H9 (cell line): ENCODE measurements around the gene SMIM10L1. TPM values are rescaled to one million over a fixed set of nuclear protein-coding genes. Genes with fewer than 3 reads are reported as not detected.

Experiments used
- DNase-seq: peaks from one replicate; pipeline ENCODE4 v3.0.0-alpha.2; 2017
- H2AFZ ChIP-seq: one replicate; pipeline ENCODE4 v1.6.1; 2013; ENCODE audit warnings: mild to moderate bottlenecking, low read length, control low read depth, moderate library complexity
- H2AK5ac ChIP-seq: 2 replicates; pipeline ENCODE4 v1.6.1; 2013; ENCODE audit warnings: low read length, control low read depth, mixed read lengths; ENCODE audit not compliant: insufficient read length
- H2BK120ac ChIP-seq: one replicate; pipeline ENCODE4 v1.6.1; 2013; ENCODE audit warnings: low read depth, mild to moderate bottlenecking, low read length, control low read depth, inconsistent platforms; ENCODE audit not compliant: poor library complexity, severe bottlenecking
- H2BK12ac ChIP-seq: 2 replicates; pipeline ENCODE4 v1.6.1; 2013; ENCODE audit warnings: low read length, control low read depth, mixed read lengths, low read depth; ENCODE audit not compliant: insufficient read length
- H2BK15ac ChIP-seq: 2 replicates; pipeline ENCODE4 v1.6.1; 2013; ENCODE audit warnings: low read depth, low read length, control low read depth
- H2BK20ac ChIP-seq: one replicate; pipeline ENCODE4 v1.6.1; 2013; ENCODE audit warnings: low read depth, mild to moderate bottlenecking, low read length, control low read depth, inconsistent platforms; ENCODE audit not compliant: poor library complexity, severe bottlenecking
- H2BK5ac ChIP-seq: 2 replicates; pipeline ENCODE4 v1.6.1; 2013; ENCODE audit warnings: low read length, control low read depth, mixed read lengths; ENCODE audit not compliant: insufficient read length
- H3K14ac ChIP-seq: 2 replicates; pipeline ENCODE4 v1.6.1; 2013; ENCODE audit warnings: low read length, control low read depth; ENCODE audit not compliant: insufficient read depth
- H3K18ac ChIP-seq: 2 replicates; pipeline ENCODE4 v1.6.1; 2013; ENCODE audit warnings: low read depth, mild to moderate bottlenecking, mixed read lengths, low read length, control low read depth; ENCODE audit not compliant: insufficient read length
- H3K23ac ChIP-seq: 2 replicates; pipeline ENCODE4 v1.6.1; 2013; ENCODE audit warnings: low read length, control low read depth, mixed read lengths, low read depth; ENCODE audit not compliant: insufficient read length
- H3K23me2 ChIP-seq: 2 replicates; pipeline ENCODE4 v1.6.1; 2013; ENCODE audit warnings: low read depth, mild to moderate bottlenecking, mixed read lengths, low read length, control low read depth; ENCODE audit not compliant: insufficient read length, poor library complexity, severe bottlenecking
- H3K27ac ChIP-seq: 2 replicates; pipeline ENCODE4 v1.5.1; 2013; ENCODE audit warnings: low read length, control low read depth, mixed read lengths, low read depth; ENCODE audit not compliant: insufficient read length
- H3K27me3 ChIP-seq: 2 replicates; pipeline ENCODE4 v1.6.1; 2013; ENCODE audit warnings: low read length, control low read depth, inconsistent platforms; ENCODE audit not compliant: insufficient read depth
- H3K4ac ChIP-seq: 2 replicates; pipeline ENCODE4 v1.6.1; 2013; ENCODE audit warnings: low read depth, mild to moderate bottlenecking, control low read depth, inconsistent platforms, low read length, moderate library complexity
- H3K4me1 ChIP-seq: 2 replicates; pipeline ENCODE4 v1.6.1; 2013; ENCODE audit warnings: low read length, control low read depth, inconsistent platforms; ENCODE audit not compliant: insufficient read depth
- H3K4me2 ChIP-seq: 2 replicates; pipeline ENCODE4 v1.6.1; 2013; ENCODE audit warnings: low read length, control low read depth, mixed read lengths; ENCODE audit not compliant: insufficient read length, insufficient read depth
- H3K56ac ChIP-seq: 2 replicates; pipeline ENCODE4 v1.6.1; 2013; ENCODE audit warnings: low read depth, mild to moderate bottlenecking, mixed read lengths, low read length, control low read depth; ENCODE audit not compliant: insufficient read length
- H3K79me1 ChIP-seq: 2 replicates; pipeline ENCODE4 v1.6.1; 2013; ENCODE audit warnings: low read depth, mild to moderate bottlenecking, moderate library complexity, low read length, control low read depth, inconsistent platforms; ENCODE audit not compliant: insufficient read depth, poor library complexity, severe bottlenecking
- H3K79me2 ChIP-seq: 2 replicates; pipeline ENCODE4 v1.6.1; 2013; ENCODE audit warnings: low read length, control low read depth, inconsistent platforms; ENCODE audit not compliant: insufficient read depth
- H3K9ac ChIP-seq: 2 replicates; pipeline ENCODE4 v1.6.1; 2013; ENCODE audit warnings: low read length, control low read depth, mixed read lengths; ENCODE audit not compliant: insufficient read length; ENCODE audit errors: extremely low read depth
- H3K9me3 ChIP-seq: one replicate; pipeline ENCODE4 v1.6.1; 2013; ENCODE audit warnings: low read depth, low read length, inconsistent platforms; ENCODE audit not compliant: control insufficient read depth
- H3T11ph ChIP-seq: one replicate; pipeline ENCODE4 v1.6.1; 2013; ENCODE audit warnings: mild to moderate bottlenecking, low read length, control low read depth, inconsistent platforms
- H4K20me1 ChIP-seq: one replicate; pipeline ENCODE4 v1.6.1; 2013; ENCODE audit not compliant: control insufficient read depth, insufficient read length, insufficient read depth
- H4K5ac ChIP-seq: 2 replicates; pipeline ENCODE4 v1.6.1; 2013; ENCODE audit warnings: low read depth, mild to moderate bottlenecking, mixed read lengths, low read length, control low read depth; ENCODE audit not compliant: insufficient read length
- H4K8ac ChIP-seq: replicated peaks from 2 replicates; pipeline ENCODE4 v1.6.1; 2013; ENCODE audit warnings: low read length, control low read depth, mixed read lengths, low read depth; ENCODE audit not compliant: insufficient read length
- H4K91ac ChIP-seq: 2 replicates; pipeline ENCODE4 v1.6.1; 2013; ENCODE audit warnings: low read depth, mild to moderate bottlenecking, moderate library complexity, mixed read lengths, low read length, control low read depth; ENCODE audit not compliant: insufficient read length
- H3K27ac Mint-ChIP-seq, 3 experiments: 2 replicates in 2 of 3; 3 replicates in 1 of 3; pipeline ENCODE4 v1.8.0; 2020 to 2021; ENCODE audit warnings: mixed read lengths in 3 of 3, mild to moderate bottlenecking in 1 of 3, moderate library complexity in 1 of 3
- H3K27me3 Mint-ChIP-seq: 2 replicates; pipeline ENCODE4 v1.8.0; 2021; ENCODE audit warnings: low read depth, mild to moderate bottlenecking, moderate library complexity, mixed read lengths
- H3K36me3 Mint-ChIP-seq, 3 experiments: 2 replicates in 2 of 3; 3 replicates in 1 of 3; pipeline ENCODE4 v1.8.0; 2020 to 2021; ENCODE audit warnings: low read depth in 3 of 3, mixed read lengths in 3 of 3; ENCODE audit not compliant: insufficient read depth in 1 of 3
- H3K4me1 Mint-ChIP-seq, 2 experiments: 2 replicates each; pipeline ENCODE4 v1.8.0; 2020; ENCODE audit warnings: mixed read lengths in 2 of 2
- H3K4me3 Mint-ChIP-seq, 2 experiments: 2 replicates in 1 of 2; 3 replicates in 1 of 2; pipeline ENCODE4 v1.8.0; 2020 to 2021; ENCODE audit warnings: mild to moderate bottlenecking in 2 of 2, mixed read lengths in 2 of 2, moderate library complexity in 1 of 2
- H3K9me3 Mint-ChIP-seq, 2 experiments: 2 replicates in 1 of 2; 3 replicates in 1 of 2; pipeline ENCODE4 v1.8.0; 2020; ENCODE audit warnings: mild to moderate bottlenecking in 2 of 2, mixed read lengths in 2 of 2, moderate library complexity in 1 of 2
- WGBS: extraction: QIAGEN DNeasy Blood & Tissue Kit; methylation state at CpG from one replicate; pipeline ENCODE4 v1.1.7; 2013; ENCODE audit warnings: missing lambda C conversion rate, low lambda C conversion rate, mixed read lengths; ENCODE audit not compliant: insufficient read length; ENCODE audit errors: extremely low coverage; 5-methylcytosine and 5-hydroxymethylcytosine counted together
- total RNA-seq: library from RNA; stranded (reverse); gene quantifications from 2 replicates; pipeline ENCODE4 v1.2.1, GENCODE V29; 2021
- TF ChIP-seq, protein P1 (sequence below): fragments of 200-600 bp; sonication (generic); conservative IDR thresholded peaks from 3 replicates; pipeline ENCODE4 v1.8.0; 2021; ENCODE audit warnings: antibody characterized with exemption, mild to moderate bottlenecking

The SMIM10L1 gene
- total RNA-seq, 1 experiment from 2014 or later, result 12.2 TPM

DNA sequence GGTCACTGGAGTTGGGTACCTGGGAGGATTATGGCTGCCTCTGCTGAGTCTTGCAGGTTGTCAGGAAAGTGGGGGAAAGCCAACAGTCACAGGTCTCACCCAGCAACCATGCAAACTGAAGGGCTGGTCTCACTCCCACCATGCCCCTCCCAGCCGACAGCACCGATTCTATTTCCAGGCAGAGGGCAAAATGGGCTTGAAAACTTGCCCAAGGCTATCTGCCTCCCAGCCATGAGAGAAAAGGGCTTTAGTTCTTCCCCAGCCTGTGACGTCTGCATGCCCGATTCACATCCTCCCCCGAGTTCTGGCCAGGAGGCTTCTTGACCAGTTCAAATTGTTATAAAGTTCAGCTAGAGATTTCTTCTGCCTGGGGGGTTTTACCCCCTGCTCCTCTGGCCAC, 26.7 kb upstream of the SMIM10L1 start:
- Histone ChIP-seq H4K5ac (no peak overlapping the region), H2AK5ac (no peak overlapping the region), H3K14ac (no peak overlapping the region), H3K9me3 (no peaks in the 10 kb centered on the region), H3K27me3 (no peaks in the 10 kb centered on the region), H3K56ac (no peak overlapping the region), H3K79me1 (peaks cover 6% of the 10 kb centered on the region), H4K91ac (no peak overlapping the region), H2BK5ac (no peak overlapping the region), H4K20me1 (no peaks in the 10 kb centered on the region), H3K4ac (no peak overlapping the region), H3K79me2 (peaks cover 8% of the 10 kb centered on the region; the same call in 1 of the 2 replicates), H3K23ac (no peak overlapping the region), H3K18ac (no peak overlapping the region), H3K27ac (no peak overlapping the region), H2BK120ac (no peak overlapping the region), H2BK15ac (no peak overlapping the region), H3T11ph (no peak overlapping the region), H3K4me1 (peaks cover 6% of the 10 kb centered on the region; the same call in 1 of the 2 replicates), H2AFZ (no peak overlapping the region), H3K23me2 (no peaks in the 10 kb centered on the region), H3K4me2 (no peak overlapping the region), H3K9ac (no peak overlapping the region), H4K8ac (no peak overlapping the region), H2BK20ac (no peak overlapping the region), H2BK12ac (no peak overlapping the region)
- TF ChIP-seq, protein P1, sequence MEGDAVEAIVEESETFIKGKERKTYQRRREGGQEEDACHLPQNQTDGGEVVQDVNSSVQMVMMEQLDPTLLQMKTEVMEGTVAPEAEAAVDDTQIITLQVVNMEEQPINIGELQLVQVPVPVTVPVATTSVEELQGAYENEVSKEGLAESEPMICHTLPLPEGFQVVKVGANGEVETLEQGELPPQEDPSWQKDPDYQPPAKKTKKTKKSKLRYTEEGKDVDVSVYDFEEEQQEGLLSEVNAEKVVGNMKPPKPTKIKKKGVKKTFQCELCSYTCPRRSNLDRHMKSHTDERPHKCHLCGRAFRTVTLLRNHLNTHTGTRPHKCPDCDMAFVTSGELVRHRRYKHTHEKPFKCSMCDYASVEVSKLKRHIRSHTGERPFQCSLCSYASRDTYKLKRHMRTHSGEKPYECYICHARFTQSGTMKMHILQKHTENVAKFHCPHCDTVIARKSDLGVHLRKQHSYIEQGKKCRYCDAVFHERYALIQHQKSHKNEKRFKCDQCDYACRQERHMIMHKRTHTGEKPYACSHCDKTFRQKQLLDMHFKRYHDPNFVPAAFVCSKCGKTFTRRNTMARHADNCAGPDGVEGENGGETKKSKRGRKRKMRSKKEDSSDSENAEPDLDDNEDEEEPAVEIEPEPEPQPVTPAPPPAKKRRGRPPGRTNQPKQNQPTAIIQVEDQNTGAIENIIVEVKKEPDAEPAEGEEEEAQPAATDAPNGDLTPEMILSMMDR, result no peak
- Mint-ChIP-seq H3K4me3 (no peak overlapping the region), H3K36me3 (peaks cover 30 to 49% (median 47%) of the 10 kb centered on the region in 3 experiments), H3K27ac (peak overlapping the region in 1 of 3 experiments; percentile 85; a peak in 3 of 7 replicates), H3K27me3 (no peaks in the 10 kb centered on the region), H3K9me3 (peaks cover 9 to 23% of the 10 kb centered on the region in 2 experiments), H3K4me1 (peaks cover 14 to 19% of the 10 kb centered on the region in 2 experiments)
- DNase-seq, result no peak
- no CpG with 5 or more reads among the region's 5 CpGs for whole genome bisulfite sequencing
